HG03159 (cell line): ENCODE results near the gene TESK1.
A peak's percentile ranks its signal among the peaks of the same experiment; 100 is the strongest.

Experiments used
- ATAC-seq: cut with Tn5 transposase; IDR thresholded peaks from one replicate; pipeline ENCODE4 v1.9.1; 2021; ENCODE audit warnings: mild to moderate bottlenecking, moderate library complexity; ENCODE audit not compliant: unreplicated experiment

TESK1 gene, protein sequence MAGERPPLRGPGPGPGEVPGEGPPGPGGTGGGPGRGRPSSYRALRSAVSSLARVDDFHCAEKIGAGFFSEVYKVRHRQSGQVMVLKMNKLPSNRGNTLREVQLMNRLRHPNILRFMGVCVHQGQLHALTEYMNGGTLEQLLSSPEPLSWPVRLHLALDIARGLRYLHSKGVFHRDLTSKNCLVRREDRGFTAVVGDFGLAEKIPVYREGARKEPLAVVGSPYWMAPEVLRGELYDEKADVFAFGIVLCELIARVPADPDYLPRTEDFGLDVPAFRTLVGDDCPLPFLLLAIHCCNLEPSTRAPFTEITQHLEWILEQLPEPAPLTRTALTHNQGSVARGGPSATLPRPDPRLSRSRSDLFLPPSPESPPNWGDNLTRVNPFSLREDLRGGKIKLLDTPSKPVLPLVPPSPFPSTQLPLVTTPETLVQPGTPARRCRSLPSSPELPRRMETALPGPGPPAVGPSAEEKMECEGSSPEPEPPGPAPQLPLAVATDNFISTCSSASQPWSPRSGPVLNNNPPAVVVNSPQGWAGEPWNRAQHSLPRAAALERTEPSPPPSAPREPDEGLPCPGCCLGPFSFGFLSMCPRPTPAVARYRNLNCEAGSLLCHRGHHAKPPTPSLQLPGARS

DNA sequence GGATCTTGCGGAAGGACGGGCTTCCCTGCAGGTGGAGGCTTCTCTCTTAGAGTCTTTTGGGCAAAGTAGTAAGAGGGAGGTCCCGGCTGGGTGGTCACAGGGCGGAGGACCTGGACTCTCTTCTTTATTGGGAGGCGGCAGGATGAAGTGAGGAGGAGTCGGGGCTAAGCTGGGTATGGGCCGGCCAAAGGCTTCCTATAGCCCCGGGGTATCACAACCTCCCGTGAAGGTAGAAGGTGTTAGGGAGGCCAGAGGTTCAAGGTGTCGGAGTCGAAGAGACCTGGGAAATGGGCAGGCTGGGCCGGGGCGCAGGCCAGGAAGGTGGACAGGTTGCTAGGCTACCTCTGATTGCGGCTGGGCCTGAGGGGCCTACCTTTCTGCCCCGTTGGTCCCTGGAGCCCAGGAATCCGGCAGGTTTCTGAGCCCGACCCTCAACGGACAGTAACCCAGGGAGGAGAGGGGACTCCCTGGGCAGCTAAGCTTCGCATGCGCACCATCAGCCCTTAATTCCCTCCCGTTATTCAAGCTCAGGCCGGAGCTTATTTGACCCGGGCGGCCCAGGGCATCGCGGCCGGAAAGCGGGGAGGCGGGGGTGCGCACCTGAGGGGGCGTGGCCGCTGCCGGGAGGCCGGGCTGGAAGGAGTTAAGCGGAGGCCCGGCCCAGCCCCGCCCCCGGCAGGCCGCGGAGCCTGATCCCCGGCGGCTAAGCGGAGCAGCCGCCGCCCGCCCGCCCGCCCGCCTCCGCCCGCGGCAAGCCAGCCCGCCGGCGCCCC, at the start of gene TESK1:
Gene TESK1, plus strand, starts transcription at position 685 of the 773 bp plus-strand sequence. CDS start 358 bp downstream, outside the sequence.
- peak; percentile 41 for ATAC-seq

DNA sequence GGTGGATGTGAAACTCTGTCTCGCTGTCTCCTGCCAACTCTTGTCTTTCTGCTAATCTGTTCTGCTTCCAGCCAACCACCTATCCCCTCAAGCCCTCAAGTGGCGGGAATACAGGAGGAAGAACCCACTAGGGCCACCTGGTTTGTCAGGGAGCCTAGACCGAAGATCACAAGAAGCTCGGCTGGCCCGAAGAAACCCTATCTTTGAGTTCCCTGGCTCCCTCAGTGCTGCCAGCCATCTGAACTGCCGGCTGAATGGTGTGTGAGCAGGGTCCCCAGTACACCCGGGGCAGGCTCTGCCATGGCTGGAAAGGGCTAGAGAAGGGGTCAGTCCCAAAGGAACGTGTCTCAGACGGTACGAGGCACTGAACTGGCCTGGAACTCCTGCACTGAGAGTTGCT, 49.2 kb upstream of the TESK1 start:
- no peak for ATAC-seq

DNA sequence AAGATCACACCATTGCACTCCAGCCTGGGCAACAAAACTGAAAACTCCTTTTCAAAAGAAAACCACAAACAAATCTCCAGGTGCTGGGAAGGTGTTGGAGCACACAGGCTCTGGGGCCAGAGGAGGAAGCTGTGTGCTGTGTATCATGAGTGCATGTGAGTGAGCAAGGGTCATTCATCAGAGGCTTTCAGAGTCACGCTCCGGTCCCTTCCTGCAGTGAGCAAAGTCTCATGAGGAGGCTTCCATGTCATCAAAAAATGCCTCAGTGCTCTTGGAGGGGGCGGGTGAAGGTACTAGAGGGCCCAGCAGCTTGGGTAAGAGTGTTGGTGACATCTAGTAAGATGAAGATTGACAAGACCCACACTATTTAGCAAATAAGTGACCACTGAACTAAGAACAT, 48.3 kb upstream of the TESK1 start:
- no peak for ATAC-seq

DNA sequence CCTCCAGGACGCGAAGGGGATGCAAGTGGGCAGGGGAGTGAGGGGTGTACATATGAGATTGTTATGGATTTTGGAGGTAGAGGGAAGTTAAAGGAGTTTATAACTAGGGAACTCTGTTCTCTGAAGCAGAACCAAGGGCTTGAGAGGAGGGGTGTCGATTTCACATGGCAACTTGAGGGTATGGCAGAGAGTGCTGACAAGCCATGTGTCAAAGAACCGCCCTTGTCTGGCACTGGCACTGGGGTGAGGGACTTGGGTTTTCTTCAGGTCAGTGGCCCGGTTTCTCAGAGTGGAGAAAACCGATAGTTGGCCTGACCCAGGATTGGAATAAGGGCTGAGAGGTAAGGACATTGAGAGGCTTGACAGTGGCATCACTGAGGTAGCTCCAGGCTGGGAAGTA, 47.7 kb upstream of the TESK1 start:
- no peak for ATAC-seq

DNA sequence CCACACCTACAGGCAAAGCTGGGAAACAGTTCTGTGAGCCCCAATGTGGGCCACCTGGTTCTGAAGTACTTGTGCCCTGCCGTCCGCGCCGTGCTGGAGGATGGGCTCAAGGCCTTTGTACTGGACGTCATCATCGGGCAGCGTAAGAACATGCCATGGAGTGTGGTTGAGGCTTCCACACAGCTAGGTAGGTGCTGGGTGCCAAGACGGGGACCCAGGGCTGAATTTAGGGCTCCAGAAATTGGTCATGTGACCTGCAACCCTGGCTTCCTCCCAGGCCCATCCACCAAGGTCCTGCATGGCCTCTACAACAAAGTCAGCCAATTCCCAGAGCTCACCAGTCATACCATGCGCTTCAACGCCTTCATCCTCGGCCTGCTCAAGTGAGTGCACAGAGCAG, 46.9 kb upstream of the TESK1 start:
- ATAC-seq, result no peak

DNA sequence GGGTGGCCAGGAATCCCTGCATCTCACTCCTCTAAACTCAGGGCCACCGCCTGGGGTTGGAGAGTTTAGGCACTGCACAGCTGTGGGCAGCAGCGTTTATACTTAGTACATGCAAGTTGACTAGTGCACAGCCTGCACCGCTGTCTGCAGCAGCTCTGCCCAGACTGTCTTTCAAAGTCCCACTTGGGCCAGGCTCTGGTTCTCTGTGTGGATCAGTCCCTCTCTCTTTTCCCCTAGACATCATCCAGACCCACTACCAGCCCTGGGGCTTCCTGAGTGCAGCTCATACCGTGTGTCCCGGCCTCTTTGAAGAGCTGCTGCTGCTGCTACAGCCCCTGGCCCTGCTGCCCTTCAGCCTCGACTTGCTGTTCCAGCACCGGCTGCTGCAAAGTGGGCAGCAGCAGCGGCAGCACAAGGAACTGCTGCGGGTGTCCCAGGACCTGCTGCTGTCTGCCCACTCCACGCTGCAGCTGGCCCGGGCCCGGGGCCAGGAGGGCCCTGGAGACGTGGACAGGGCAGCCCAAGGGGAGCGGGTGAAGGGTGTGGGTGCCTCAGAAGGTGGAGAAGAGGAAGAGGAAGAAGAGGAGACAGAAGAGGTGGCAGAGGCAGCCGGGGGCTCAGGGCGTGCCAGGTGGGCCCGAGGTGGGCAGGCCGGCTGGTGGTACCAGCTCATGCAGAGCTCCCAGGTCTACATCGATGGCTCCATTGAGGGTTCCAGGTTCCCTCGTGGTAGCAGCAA, 45.1 kb upstream of the TESK1 start:
- no peak for ATAC-seq

DNA sequence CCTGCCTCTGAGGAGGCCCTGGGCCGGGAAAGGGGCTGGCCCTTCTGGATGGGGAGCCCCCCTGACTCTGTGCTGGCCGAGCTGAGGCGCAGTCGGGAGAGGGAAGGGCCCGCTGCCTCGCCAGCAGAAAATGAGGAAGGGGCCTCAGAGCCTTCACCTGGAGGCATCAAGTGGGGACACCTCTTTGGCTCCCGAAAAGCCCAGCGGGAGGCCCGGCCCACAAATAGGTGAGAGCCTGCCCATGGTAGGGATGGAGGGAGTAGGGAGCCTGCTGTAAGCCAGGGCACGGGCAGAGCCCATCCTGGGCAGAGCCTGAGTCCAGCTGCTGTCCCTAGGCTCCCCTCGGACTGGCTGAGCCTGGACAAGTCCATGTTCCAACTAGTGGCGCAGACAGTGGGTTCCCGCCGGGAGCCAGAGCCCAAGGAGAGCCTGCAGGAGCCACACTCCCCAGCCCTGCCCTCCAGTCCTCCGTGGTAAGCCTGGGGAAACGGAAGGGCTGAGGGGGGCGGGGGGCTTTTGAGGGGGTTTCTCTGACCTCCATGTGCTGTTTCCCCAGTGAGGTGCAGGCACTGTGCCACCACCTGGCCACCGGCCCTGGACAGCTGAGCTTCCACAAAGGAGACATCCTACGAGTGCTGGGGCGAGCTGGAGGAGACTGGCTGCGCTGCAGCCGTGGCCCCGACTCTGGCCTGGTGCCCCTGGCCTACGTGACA, 44.3 kb upstream of the TESK1 start:
- no peak for ATAC-seq

DNA sequence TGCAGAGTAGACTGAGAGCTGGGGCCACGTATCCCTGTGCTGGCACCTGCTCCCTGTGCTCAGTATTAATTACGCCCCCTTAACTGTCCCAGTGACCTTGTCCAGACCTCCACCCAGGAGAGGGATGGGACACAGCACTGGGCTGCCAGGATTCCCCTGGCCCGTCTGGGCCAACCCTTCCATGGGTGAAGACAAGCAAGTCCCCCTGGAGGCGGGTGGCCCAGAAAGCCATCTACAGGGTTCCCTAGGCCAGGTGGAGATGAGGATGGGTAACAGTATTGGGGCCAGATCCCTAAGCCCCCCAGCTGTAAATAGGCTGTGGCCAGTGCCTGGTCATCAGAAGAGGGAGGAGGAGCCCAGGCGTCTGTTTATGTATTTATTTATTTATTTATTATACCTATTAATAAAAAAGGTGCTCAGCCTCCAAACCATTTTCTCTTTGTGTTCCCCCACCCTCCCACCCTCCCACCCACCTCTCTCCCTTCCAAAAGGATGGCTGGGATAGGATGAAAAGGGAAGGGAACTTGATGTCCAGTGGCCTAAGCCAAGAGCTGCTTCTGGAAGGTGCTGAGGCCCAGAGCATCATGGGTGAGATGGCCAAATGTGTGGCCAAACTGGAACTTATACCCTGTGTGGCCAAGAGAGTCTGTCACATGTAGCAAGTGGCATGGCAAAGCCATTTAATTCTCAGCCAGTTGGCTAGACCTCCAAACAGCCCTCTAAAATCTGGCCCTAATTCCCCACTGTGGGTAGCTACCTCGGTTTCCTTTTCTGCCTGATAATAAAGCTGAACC, 43.4 kb upstream of the TESK1 start:
- no peak for ATAC-seq

DNA sequence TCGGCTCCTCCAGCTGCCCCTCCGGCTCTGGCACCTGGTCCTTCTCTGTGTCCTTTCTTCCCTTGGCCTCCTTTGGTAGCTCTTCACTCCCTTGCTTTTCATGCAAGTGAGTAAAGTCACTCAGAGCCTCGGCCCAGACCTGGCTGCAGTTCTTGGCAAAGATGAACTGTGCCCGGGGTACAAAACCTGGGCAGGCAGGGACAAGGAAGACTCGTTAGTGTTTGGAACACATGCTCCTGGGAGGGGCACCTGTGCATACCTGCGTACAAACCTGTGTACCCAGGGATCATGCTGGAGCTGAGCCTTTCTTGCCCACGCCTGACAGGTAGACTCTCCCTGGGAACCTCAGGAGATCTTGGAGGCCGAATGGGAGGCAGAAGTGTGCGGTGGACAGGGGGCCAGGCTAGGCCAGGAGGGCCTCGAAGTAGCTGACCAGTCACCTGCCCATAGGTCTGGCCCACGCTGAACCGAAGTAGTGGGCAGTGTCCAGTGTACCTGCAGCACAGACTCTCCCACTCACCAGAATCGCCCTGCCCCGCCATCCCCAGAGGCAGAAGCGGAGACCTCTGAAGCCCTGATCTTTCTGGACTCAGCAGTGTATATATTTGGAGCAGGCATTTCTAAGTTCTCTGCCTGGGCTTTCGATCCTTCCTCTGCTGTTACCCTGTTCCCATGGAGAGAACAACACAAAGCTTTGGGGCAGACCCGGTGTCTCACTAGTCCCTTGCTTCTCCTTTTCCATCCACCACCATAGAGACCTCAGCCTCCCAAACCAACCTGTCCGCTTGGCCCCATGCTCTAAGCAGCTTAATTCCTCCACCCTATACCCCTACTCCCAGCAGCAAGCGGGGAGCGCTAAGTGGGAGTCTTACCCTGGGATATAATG, 41.9 kb upstream of the TESK1 start:
- no peak for ATAC-seq

DNA sequence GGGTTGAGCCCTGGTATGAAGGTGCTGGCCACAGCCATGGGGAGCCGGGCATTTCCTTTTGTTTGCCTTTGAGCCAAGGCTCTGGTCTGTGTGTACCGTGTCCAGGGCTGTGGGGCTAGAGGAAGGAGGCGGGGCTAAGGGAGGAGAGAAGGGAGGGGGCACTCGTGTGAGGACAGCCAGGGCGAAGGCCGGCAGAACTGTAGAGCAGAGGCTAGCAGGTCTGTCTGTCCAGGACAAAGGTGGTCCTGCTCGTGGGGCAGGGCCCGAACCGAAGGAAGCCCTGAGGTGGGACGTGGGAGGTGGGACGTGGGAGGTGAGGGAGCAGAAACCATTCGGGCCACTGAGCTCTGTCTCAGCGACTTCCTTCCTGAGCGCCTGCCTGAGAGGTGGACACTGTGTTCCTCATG, 41.3 kb upstream of the TESK1 start:
- ATAC-seq, result no peak

DNA sequence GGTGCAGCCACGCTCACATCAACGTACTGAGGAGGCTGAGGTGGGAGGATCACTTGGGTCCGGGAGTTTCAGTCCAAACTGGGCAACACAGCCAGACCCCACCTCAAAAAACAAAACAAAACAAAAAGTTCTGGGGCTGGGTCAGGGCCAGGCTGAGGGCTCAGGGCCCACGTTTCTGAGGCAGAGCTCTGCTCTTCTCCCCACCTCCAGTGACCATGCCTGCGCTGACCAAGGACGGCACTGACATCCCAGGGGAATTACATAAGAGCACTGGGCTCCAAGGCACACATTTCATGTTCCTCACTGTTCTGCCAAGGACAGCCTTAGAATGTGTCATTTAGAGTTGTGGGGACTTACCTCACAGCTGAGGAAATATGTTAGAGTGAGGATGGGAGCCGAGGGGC, 40.4 kb upstream of the TESK1 start:
- no peak for ATAC-seq

DNA sequence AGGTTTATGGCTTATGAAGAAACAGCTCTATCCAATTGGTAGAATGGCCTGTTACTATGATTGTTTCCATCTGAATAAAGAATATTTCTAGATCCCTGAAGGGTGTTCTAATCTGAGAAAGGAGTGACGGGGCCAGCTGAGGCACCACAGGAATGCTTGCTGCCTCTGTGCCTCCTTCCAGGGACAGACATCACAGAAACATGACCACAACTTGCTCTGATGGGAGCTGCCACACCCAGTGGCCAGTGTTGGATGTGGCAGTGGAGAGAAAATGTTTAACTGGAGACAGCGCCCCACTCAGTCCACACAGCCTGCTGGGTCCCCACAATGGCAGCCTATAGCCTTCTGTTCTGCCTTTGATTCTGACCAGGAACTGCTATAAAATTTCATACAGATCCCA, 38.6 kb upstream of the TESK1 start:
- ATAC-seq, result no peak

DNA sequence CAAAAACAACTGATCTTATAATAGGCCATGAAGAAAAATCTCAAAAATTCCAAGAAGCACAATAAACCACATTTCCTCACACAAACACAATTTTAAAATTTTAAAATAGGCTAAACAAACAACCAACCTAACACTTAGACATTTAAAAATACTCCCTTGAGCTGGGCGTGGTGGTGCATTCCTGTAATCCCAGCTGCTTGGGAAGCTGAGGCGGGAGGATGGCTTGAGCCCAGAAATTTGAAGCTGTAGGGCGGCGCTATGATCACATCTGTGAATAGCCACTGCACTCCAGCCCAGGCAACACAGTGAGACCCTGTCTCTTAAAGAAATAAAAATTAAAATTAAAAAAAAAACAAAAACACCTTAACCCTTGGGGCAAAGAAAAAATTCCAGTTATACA, 36.9 kb upstream of the TESK1 start:
- ATAC-seq, result no peak

DNA sequence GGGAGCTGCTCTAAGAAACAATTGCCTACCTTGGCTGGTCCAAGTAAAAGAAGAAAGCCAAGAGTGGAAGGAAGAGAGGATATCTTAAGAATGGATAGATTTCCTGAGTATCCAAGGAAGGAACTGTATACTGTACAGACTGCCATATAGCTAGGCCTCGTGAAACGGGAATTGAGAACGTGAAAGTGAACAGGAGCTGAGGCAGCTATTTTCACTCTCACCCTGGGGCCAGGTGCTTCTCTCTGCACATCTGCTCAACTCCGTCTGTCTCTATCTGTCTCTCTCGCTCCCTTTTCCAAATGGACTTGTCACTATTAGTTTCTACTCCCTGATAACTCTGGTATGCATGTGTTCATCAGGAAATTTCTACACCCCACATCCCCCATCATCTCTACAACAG, 35.9 kb upstream of the TESK1 start:
- ATAC-seq, result no peak

DNA sequence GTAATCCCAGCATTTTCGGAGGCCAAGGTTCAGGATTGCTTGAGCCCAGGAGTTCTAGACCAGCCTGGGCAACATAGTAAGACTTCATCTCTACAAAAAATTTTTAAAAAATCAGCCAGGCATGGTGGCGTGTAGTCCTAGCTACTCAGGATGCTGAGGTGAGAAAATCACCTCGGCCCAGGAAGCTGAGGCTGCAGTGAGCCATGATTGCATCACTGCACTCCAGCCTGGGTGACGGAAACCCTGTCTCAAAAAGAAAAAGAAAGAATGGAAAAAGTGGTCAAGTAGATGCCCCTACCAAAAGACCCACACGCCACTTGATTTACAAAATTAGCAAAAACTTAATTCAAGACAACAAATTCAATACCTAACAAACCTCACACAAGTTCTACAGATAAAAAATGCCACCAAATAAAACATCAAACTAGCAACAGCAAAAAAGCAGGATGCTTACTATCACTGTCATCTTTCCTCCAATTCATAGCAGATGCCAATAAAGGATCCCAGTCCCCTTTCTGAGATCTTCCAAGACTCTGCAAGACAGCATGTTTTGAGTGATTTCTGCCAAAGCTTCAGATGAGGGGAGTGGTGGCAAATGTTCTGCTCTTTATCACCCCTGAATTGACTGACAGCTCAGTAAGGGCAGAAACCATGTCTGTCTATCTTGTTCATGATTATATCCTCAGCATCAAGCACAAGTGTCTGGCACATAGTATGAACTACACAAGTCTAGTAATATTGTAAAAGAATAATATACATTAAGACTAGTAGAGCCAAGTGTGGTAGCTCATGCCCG, 34.2 kb upstream of the TESK1 start:
- no peak for ATAC-seq

DNA sequence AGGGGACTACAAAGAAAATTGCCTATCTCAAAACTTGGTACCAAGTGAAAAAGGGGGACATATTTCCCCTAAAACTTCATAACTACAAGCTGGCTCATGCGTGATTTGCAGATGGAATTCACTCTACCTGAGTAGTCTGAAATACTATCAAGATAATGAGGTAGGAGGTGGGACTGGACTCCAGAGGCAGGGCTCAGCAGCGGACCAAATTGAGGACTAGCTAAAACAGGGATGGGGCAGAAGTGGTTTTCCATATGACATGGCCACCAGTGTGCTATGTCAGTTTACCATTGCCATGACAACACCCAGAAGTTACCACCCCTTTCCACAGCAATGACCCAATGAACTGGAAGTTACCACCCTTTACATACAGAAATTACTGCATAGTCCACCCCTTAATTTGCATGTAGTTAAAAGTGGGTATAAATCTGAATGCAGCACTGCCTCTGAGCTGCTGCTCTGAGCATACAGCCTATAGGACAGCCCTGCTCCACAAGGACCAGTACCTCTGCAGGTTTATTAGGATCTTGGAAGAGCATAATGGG, 30.4 kb upstream of the TESK1 start:
- ATAC-seq, result no peak

DNA sequence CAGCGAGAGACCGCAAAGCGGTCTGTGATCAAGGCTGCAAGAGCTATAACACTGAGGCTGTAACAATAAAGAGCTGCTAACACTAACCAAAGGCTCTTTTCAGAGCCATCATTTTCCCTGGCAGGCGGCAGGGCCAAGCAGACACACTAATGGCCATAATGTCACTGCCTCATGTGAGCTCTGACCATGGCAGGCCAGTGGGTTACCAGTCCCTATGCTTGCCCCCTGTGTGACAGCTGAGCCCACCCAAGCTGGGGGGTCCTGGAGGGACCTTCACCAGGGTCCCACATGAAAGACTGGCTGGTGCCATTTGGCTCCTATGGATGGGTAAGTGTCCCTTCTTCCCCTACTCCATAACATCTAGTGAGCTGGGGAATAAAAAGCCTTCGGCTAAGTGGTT, 29.6 kb upstream of the TESK1 start:
- no peak for ATAC-seq

DNA sequence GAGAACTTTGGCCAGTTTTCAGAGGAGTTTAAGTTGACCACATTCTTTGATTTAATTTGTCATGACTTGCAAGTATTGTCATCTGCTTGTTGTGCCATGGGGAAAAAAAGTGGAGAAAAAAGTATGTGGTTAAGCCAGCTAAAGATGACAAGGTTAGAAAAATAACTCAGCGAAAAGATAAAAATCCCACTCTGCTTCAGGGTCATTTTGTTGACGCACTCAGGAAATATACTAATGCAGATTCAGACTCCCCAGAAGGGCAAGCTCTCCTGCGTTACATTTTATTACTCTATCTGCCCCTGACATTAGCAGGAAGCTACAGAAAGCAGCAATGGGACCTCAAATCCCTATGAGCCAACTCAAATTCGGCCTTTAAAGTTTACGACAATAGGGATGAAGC, 27.6 kb upstream of the TESK1 start:
- no peak for ATAC-seq
